ENCODE data around the gene AMH.

- TF ChIP-seq CTCF (IDR thresholded peaks at IDR 0.05) (no peak), ZFX (IDR thresholded peaks at IDR 0.05; ENCODE audit: borderline replicate concordance) (no peak)
Observed at GRCh38 chr19:2246014-2246620, 3.0 kb upstream of the AMH start.

All from 22Rv1 (cell line).